CD14-positive monocyte (primary cell): ENCODE data around the gene SLC51A. TPM values are rescaled to one million over a fixed set of nuclear protein-coding genes. Genes with fewer than 3 reads are reported as not detected.

Source experiments
- DNase-seq, 3 donors: peaks; one replicate each; pipeline ENCODE4 v3.0.0-alpha.2; 2011 to 2022
- H2AFZ ChIP-seq: 2 replicates; pipeline ENCODE4 v1.6.0; 2012; ENCODE audit warnings: mild to moderate bottlenecking, low read depth, low read length, inconsistent platforms; ENCODE audit not compliant: insufficient read depth, poor library complexity, severe bottlenecking
- H3K27ac ChIP-seq, 2 donors: 1 replicate in 1 of 2; 2 replicates in 1 of 2; pipeline ENCODE4 v1.5.1; 2012 to 2013; ENCODE audit warnings: low read length in 2 of 2, control low read depth in 1 of 2, inconsistent platforms in 1 of 2, low read depth in 1 of 2, mild to moderate bottlenecking in 1 of 2
- H3K27me3 ChIP-seq, 2 donors: one replicate each; pipeline versions ENCODE4 v1.6.0 to v1.6.1; 2011 to 2013; ENCODE audit warnings: low read length in 2 of 2; ENCODE audit not compliant: control insufficient read depth in 2 of 2, insufficient read depth in 2 of 2
- H3K36me3 ChIP-seq, 2 donors: replicated peaks in 1 of 2; 1 replicate in 1 of 2; 2 replicates in 1 of 2; pipeline versions ENCODE4 v1.5.1 to v1.6.1; 2012 to 2013; ENCODE audit warnings: low read length in 2 of 2, control low read depth in 1 of 2, inconsistent platforms in 1 of 2, mild to moderate bottlenecking in 1 of 2; ENCODE audit not compliant: insufficient read depth in 2 of 2, control insufficient read depth in 1 of 2
- H3K4me1 ChIP-seq, 2 donors: 1 replicate in 1 of 2; 2 replicates in 1 of 2; pipeline versions ENCODE4 v1.5.1 to v1.6.1; 2012 to 2013; ENCODE audit warnings: low read length in 2 of 2, control low read depth in 1 of 2, inconsistent platforms in 1 of 2, mild to moderate bottlenecking in 1 of 2, moderate library complexity in 1 of 2; ENCODE audit not compliant: insufficient read depth in 2 of 2, control insufficient read depth in 1 of 2
- H3K4me2 ChIP-seq: replicated peaks from 2 replicates; pipeline ENCODE3; 2012; ENCODE audit warnings: low read length, moderate library complexity, mild to moderate bottlenecking; ENCODE audit not compliant: poor library complexity, severe bottlenecking; ENCODE audit errors: extremely low read depth
- H3K4me3 ChIP-seq, 3 experiments: fragments of 200-600 bp in 1 of 3; sonication (generic) in 1 of 3; replicated peaks in 1 of 3; 1 replicate in 2 of 3; 2 replicates in 1 of 3; pipeline ENCODE4 v1.5.1; 2011 to 2013; ENCODE audit warnings: low read length in 3 of 3, mild to moderate bottlenecking in 3 of 3, control low read depth in 2 of 3, low read depth in 2 of 3, inconsistent platforms in 1 of 3, moderate library complexity in 1 of 3
- H3K79me2 ChIP-seq: 2 replicates; pipeline ENCODE4 v1.6.0; 2012; ENCODE audit warnings: mild to moderate bottlenecking, control low read depth, inconsistent platforms, low read length, moderate library complexity; ENCODE audit not compliant: insufficient read depth
- H3K9ac ChIP-seq: 2 replicates; pipeline ENCODE4 v1.6.0; 2017; ENCODE audit warnings: low read length, mild to moderate bottlenecking; ENCODE audit not compliant: insufficient read depth, poor library complexity, severe bottlenecking
- H3K9me3 ChIP-seq, 2 donors: replicated peaks in 1 of 2; 1 replicate in 1 of 2; 2 replicates in 1 of 2; pipeline versions ENCODE4 v1.5.1 to v1.6.1; 2012 to 2013; ENCODE audit warnings: low read length in 2 of 2, control low read depth in 1 of 2; ENCODE audit not compliant: control insufficient read depth in 1 of 2, insufficient read depth in 1 of 2
- H4K20me1 ChIP-seq: 2 replicates; pipeline ENCODE4 v1.6.0; 2012; ENCODE audit warnings: mild to moderate bottlenecking, low read length, control low read depth, moderate library complexity; ENCODE audit not compliant: insufficient read depth
- H3K27ac Mint-ChIP-seq, 7 donors: one replicate each; pipeline ENCODE4 v1.8.0; 2020; ENCODE audit warnings: mild to moderate bottlenecking in 7 of 7, mixed read lengths in 7 of 7, moderate library complexity in 6 of 7, inconsistent platforms in 2 of 7
- H3K27me3 Mint-ChIP-seq, 3 donors: one replicate each; pipeline ENCODE4 v1.8.0; 2021 to 2022; ENCODE audit warnings: low read depth in 3 of 3, mild to moderate bottlenecking in 3 of 3, mixed read lengths in 3 of 3, moderate library complexity in 3 of 3, inconsistent platforms in 1 of 3
- H3K36me3 Mint-ChIP-seq, 2 donors: one replicate each; pipeline ENCODE4 v1.8.0; 2020; ENCODE audit warnings: mixed read lengths in 2 of 2, inconsistent platforms in 1 of 2, mild to moderate bottlenecking in 1 of 2
- H3K4me1 Mint-ChIP-seq: one replicate; pipeline ENCODE4 v1.8.0; 2020; ENCODE audit warnings: mild to moderate bottlenecking, mixed read lengths
- H3K4me3 Mint-ChIP-seq, 2 donors: one replicate each; pipeline ENCODE4 v1.8.0; 2020; ENCODE audit warnings: mild to moderate bottlenecking in 2 of 2, mixed read lengths in 2 of 2, moderate library complexity in 1 of 2
- H3K9me3 Mint-ChIP-seq, 7 donors: one replicate each; pipeline ENCODE4 v1.8.0; 2020 to 2022; ENCODE audit warnings: mixed read lengths in 7 of 7, mild to moderate bottlenecking in 6 of 7, moderate library complexity in 6 of 7, inconsistent platforms in 2 of 7
- CTCF ChIP-seq: fragments of 200-600 bp; IDR thresholded peaks from one replicate; pipeline ENCODE4 v1.8.0; 2022; ENCODE audit warnings: antibody characterized with exemption, mild to moderate bottlenecking
- WGBS: methylation state at CpG from one replicate; pipeline ENCODE4 v1.1.5; 2013; ENCODE audit warnings: missing lambda C conversion rate; ENCODE audit not compliant: insufficient coverage; 5-methylcytosine and 5-hydroxymethylcytosine counted together
- intact Hi-C, 2 donors: fragments of 100-400 bp; cut with micrococcal nuclease; formaldehyde crosslinking; loops; one replicate each; pipeline versions ENCODE4 v1.15.0 to v1.15.1; 2023
- polyA plus RNA-seq, 3 donors: library from polyadenylated mRNA; depleted of rRNA in 1 of 3; unstranded in 2 of 3; stranded (reverse) in 1 of 3; fragments of 300-500 nt in 2 of 3; fragments of >200 nt in 1 of 3; fragmentation: Illumina TruSeq in 2 of 3; gene quantifications; 1 replicate in 2 of 3; 2 replicates in 1 of 3; pipeline ENCODE4 v1.2.3, GENCODE V29; 2012 to 2021

Gene SLC51A
- polyA plus RNA-seq, 3 donors, result 0.27 to 1.1 (median 0.37) TPM

GRCh38 chr3:196194542-196194915, 21.8 kb upstream of the SLC51A start:
- H4K20me1 ChIP-seq, result no peaks in the 10 kb centered on the region
- peak overlapping the region; percentile 42 for H3K4me2 ChIP-seq
- H3K4me3 ChIP-seq, result peak overlapping the region in 1 of 3 experiments; percentile 20
- H3K27me3 ChIP-seq, result no peaks in the 10 kb centered on the region
- peaks cover 44 to 50% of the 10 kb centered on the region in 2 donors for H3K4me1 ChIP-seq
- peak overlapping the region; percentile 70 to 98 (median 78) for H3K27ac Mint-ChIP-seq
- TF ChIP-seq CTCF, result no peak
- peaks cover 0 to 2% (median 0%) of the 10 kb centered on the region in 7 donors for H3K9me3 Mint-ChIP-seq
- no peaks in the 10 kb centered on the region for H3K79me2 ChIP-seq
- WGBS, result 71% methylated on average over 3 of the region's 5 CpGs
- H3K9ac ChIP-seq, result peak overlapping the region; percentile 77
- peaks cover 45% of the 10 kb centered on the region for H3K4me1 Mint-ChIP-seq
- peaks cover 0 to 4% of the 10 kb centered on the region in 2 donors for H3K36me3 Mint-ChIP-seq
- peak overlapping the region; percentile 84 for H2AFZ ChIP-seq
- intact Hi-C loops, result loop anchor here (5.0 kb wide), 2 partner anchors 37 to 42 kb away; no protein-coding TSS in a partner anchor
- peak overlapping the region; percentile 96 to 99 for H3K27ac ChIP-seq
- no peak for DNase-seq
- H3K27me3 Mint-ChIP-seq, result peaks cover 1 to 4% (median 3%) of the 10 kb centered on the region in 3 donors
- H3K4me3 Mint-ChIP-seq, result no peak overlapping the region
- no peaks in the 10 kb centered on the region for H3K36me3 ChIP-seq
- no peaks in the 10 kb centered on the region for H3K9me3 ChIP-seq

- peaks cover 44 to 47% of the 10 kb centered on the region in 2 donors for H3K4me1 ChIP-seq
- H3K27me3 ChIP-seq, result no peaks in the 10 kb centered on the region
- Mint-ChIP-seq H3K36me3 (peaks cover 0 to 4% of the 10 kb centered on the region in 2 donors), H3K4me3 (no peak overlapping the region), H3K27ac (peak overlapping the region in 1 of 7 donors; percentile 74), H3K4me1 (peaks cover 41% of the 10 kb centered on the region), H3K27me3 (peaks cover under 1 to 4% (median 1%) of the 10 kb centered on the region in 3 donors), H3K9me3 (peaks cover 0 to 2% (median 0%) of the 10 kb centered on the region in 7 donors)
- H2AFZ ChIP-seq, result no peak overlapping the region
- H3K36me3 ChIP-seq, result no peaks in the 10 kb centered on the region
- no peak overlapping the region for H3K27ac ChIP-seq
- no peak for DNase-seq
- intact Hi-C loops, result loop anchor here (1.0 kb wide), 1 partner anchor 122 kb away; no protein-coding TSS in a partner anchor
- H3K9me3 ChIP-seq, result no peaks in the 10 kb centered on the region
- WGBS, result 84% methylated on average over 6 of the region's 14 CpGs
- no peak overlapping the region for H3K4me3 ChIP-seq
- no peaks in the 10 kb centered on the region for H3K79me2 ChIP-seq
- H3K9ac ChIP-seq, result no peak overlapping the region
- no peaks in the 10 kb centered on the region for H4K20me1 ChIP-seq
- TF ChIP-seq CTCF, result no peak
- H3K4me2 ChIP-seq, result no peak overlapping the region
These were observed 20.6 kb upstream of the SLC51A start for GRCh38 chr3:196195664-196196265.
